HG03103 (cell line): Measurements from ENCODE around the gene VEZT.

Source experiments
- ATAC-seq: cut with Tn5 transposase; IDR thresholded peaks from one replicate; pipeline ENCODE4 v1.9.1; 2021; ENCODE audit warnings: low read depth; ENCODE audit not compliant: unreplicated experiment

Gene VEZT

GRCh38 chr12:95197636-95198035 is 20.0 kb upstream of the VEZT start:
- no peak for ATAC-seq

DNA sequence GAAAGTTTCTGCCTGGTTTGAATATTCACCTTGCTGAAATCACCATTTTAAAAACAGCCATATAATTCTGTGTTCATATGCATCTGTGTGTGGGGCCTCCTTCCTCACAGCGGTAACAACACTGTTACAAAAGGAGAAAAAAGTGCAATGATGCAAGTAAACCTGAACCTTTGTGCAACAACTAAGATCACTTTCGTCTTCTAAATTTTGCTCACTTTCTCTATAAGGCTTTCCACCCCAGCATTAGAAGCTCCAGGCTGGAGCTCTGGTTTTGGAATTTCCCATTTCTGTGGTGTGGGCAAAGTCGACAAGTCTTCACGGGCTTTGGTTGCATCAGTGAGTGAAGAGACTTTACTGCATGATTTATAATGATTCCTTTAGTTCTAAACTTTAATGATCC is 18.7 kb upstream of the VEZT start:
- peak; percentile 43 for ATAC-seq

DNA sequence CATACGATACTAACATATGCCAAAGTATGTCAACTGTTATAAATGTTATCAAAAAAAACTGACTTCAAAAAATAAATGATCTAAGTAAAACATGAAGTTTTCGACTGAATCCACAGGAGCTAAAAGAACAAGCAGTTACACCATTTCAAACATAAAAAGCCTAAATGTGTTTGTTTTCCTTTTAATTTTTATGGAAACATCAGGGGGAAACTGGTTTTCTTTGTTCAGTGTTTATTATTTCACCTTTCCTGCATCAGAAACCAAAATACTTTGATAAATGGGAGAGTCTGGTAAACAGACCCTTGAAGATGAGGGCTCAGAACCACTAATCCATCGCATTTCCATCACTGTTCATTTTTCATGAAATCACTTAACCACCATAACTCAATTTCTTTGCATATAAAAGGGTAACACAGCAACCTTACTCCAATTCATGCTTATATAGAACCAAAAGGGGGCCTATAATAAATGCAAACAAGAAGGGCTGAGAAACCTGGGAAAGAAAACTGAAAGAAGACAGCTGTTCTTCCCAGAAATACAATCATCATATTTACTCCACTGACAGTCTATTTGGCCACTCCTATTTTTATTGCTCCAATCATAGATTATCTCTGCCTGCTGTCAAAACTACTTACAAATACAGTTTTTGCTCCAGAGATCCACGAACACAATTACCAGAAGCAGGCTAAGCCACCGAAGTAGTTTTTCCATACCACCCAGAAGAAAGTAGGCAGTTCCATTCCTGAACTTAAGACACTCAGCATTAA is 17.3 kb upstream of the VEZT start:
- no peak for ATAC-seq

GRCh38 chr12:95201056-95201670 is 16.4 kb upstream of the VEZT start:
- no peak for ATAC-seq

- ATAC-seq, result no peak
Observed at GRCh38 chr12:95202691-95203486, 14.7 kb upstream of the VEZT start.

DNA sequence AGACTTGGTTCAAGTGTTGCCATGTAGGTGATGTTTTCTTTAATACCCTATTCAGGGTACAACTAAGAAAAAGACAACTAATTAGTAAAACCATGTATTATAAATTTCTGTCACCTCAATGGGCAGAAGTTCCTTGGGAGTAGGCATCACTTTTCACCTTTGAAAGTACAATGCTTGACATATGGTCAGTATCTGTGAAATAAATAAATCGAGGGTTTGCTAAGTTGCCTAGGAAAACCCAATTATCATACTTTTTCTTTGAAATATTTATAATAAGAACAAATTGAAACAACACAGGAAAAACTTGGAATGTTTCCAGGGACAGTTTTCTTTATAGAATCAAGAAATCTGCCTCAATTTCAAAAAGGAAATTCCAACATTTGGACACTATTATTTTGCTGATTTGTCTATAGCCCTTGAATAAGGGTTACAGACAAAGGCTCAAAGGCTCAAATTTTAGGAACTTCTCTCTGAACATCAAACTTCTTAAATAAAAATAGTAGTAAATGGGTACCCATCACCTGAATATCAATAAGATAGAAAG is 14.0 kb upstream of the VEZT start:
- ATAC-seq, result no peak

- no peak for ATAC-seq
Observed at GRCh38 chr12:95204141-95204866, 13.3 kb upstream of the VEZT start.

DNA sequence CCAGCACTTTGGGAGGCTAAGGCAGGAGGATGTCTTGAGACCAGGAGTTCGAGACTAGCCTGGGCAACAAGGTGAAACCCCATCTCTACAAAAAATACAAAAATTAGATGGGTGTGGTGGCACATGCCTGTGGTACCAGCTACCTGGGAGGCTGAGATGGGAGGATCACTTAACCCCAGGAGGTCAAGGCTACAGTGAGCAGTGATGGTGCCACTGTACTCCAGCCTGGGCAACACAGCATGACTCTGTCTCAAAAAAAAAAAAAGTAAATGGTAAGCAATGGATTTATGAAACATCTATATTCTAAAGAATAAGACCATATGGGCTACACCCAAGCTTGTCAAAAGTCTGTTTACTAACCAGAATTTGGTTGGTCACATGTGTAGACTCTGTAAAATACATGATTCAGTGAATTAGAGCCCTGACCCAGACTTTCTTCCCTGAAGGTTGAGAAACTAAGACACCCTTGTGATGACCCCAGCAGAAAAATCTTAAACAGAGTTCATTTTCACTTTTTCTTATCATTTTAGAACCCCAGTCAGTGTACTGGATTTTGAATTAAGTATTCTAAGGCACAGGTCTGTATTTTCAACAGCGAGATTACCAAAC is 12.5 kb upstream of the VEZT start:
- ATAC-seq, result no peak

DNA sequence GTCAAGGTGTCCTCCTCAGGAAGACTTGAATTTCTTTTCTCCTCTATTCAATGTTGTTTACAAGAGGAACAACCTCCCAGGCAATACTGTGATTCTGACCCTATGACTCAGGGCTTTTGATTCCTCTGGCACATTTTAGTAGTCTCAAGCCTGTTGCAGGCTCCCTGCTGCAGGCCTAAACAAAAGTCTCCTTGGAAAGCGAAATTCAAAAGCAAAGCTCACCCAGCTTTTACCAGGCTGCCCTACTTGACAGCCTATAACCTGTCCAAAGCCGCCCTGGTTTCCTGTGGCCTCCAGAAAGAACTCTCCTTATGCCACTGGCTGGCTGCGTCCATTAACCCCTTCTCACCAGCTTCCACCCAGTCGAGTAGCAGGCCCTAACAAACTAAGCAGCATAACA is 11.9 kb upstream of the VEZT start:
- ATAC-seq, result no peak

DNA sequence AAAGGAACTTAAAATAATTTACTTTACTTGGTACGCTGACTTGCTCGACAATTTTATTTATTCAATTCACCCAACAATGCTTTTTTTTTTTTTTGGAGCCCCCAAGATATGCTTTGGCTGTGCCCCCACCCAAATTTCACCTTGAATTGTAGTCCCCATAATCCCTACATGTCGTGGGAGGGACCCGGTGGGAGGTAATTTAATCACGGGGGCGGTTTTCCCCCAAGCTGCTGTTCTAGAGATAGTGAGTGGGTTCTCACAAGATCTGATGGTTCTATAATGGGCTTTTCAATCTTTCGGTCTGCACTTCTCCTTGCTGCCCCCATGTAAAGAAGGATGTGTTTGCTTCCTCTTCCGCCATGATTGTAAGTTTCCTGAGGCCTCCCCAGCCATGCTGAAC is 10.7 kb upstream of the VEZT start:
- no peak for ATAC-seq

DNA sequence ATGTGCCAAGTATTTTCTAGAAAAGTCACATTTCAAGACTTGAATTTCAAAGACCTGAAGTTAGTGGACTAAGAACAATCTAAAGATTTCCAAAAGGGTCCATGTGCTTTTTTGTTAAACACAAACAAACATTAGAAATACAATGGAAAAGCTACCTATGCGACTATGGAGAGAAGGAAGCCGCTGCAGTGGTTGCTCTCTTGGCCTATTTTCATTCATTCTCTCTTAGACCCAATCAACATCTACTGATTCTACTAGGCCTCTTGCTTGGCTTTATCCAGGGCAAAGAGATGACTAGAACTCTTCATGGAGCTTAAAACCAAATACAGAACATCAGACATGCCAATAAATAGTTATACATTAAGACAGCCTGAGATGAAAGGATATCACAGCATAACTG is 10.2 kb upstream of the VEZT start:
- no peak for ATAC-seq

GRCh38 chr12:95208678-95209077 is 8.9 kb upstream of the VEZT start:
- no peak for ATAC-seq

GRCh38 chr12:95212586-95212985 is 5.0 kb upstream of the VEZT start:
- no peak for ATAC-seq

- ATAC-seq, result no peak
Observed at GRCh38 chr12:95213119-95213518, 4.5 kb upstream of the VEZT start.

DNA sequence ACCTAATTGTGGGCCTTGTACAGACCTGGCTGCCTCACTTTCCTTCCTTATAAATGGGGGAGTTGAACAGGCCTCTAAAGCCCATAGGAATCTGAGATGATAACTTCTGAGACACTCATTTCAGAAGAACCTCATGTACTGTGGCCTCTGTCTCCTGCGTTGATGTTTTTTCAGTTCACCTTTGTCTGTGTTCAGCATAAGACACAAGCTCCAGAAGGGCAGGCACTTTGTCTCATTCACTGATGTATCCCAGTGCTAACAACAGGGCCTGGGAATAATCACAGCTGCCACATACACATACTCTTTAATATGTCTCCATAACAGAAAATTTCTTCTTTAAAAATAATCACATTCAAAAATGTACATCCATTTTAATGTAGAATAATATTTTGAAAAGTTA is 3.7 kb upstream of the VEZT start:
- ATAC-seq, result no peak

GRCh38 chr12:95214466-95214865 is 3.1 kb upstream of the VEZT start:
- no peak for ATAC-seq

GRCh38 chr12:95215949-95216348 is 1.7 kb upstream of the VEZT start:
- no peak for ATAC-seq

DNA sequence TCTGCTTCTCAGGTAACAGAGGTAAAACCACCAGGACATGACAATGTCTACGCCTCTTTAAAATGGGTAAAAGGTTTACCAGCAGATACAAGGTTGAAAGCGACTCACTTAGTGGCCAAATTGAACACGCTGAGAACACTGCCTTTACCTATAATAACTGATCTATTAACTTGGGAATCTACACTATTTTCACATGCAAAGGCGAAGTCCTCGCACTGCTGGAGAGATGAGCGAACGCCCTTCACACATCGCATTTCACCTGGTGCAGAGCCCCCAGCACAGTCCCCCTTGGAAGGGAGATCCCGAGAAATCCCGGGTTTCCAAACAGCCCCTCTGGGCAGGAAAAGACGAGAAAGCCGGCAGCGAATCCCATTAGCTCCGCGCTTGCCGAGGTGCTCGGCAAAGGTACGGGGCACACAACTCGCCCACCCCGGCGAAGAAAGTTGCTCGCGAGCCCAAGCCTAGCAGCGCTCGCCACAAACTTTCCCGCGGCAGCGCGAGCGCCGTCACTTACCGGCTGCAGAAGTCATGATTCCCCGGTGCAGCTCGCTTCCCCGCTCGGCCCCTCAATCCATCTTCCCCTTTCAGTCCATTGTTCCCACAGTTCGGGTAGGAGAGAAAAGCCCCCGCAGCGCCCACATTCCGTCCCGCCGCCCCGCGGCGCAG is 763 bp upstream of the VEZT start:
- peak; percentile 13 for ATAC-seq

DNA sequence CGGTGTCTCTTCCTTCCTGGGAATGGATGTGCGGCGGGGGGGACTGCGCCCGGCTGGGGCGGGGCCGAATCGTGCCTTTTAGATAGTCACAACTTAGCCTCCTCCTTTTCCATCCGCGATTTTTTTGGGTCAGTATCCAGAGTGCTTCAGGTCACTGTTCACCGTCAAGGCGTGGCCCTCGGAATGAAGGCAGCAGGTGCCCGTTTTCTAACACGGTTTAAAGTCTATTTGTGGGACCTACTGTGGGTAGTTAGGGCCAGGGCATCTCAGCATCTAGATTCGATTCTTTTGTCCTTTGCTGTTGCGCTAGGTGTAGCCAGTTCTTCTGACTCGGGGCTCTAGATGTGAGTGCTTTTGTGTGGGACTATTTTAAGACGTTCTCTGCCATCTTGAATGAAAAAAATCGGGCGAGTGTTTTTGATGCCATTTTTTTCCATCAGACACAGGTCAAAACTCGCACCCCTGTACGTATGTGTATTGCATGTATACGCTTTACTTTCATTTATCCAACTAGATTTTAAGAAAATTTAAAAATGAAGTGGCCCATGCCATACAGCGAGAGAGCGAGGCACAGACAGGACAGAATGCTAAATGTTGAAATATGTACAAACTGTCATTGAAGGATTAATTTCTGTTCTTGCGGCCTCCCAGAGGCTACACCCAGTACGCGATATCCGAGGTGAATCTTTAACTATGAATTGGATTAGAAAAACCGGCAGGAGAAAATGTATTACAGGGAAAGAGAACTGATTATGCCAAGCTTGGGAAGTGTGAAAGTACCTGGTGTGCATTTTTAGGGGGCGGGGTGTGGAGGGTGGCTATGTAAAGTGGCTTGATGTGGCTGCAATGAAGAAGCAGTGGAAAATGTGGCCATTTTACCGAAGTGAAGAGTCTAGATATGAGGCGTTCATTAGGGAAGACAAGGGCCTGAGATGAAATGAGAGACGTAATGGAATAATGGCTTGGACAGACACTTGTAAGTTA is 835 bp downstream of the VEZT start:
- ATAC-seq, result no peak
